ENCODE results near the gene PPP1R9A.

DNA sequence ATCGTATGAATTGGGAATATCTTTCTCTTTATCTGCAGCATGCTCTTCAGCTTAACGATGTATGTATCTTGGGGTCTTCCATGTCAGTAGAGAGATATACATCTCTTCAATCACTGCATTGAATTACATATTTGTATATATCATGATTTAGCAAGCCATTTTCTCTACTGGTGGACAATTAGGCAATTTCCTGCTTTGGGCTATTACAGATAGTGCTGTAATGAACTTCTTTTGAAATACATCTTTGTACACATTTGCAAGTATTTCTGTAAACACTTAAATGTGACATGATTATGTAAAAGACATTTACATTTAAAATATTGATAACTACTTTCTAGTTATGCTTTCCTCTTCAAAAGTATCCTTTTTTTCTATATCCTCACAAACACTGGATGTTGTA, 199.0 kb downstream of the PPP1R9A start:
- TF ChIP-seq, protein P1, sequence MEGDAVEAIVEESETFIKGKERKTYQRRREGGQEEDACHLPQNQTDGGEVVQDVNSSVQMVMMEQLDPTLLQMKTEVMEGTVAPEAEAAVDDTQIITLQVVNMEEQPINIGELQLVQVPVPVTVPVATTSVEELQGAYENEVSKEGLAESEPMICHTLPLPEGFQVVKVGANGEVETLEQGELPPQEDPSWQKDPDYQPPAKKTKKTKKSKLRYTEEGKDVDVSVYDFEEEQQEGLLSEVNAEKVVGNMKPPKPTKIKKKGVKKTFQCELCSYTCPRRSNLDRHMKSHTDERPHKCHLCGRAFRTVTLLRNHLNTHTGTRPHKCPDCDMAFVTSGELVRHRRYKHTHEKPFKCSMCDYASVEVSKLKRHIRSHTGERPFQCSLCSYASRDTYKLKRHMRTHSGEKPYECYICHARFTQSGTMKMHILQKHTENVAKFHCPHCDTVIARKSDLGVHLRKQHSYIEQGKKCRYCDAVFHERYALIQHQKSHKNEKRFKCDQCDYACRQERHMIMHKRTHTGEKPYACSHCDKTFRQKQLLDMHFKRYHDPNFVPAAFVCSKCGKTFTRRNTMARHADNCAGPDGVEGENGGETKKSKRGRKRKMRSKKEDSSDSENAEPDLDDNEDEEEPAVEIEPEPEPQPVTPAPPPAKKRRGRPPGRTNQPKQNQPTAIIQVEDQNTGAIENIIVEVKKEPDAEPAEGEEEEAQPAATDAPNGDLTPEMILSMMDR (IDR thresholded peaks at IDR 0.05) = no peak
- no peak for TF ChIP-seq ZFX (IDR thresholded peaks at IDR 0.05; ENCODE audit: borderline replicate concordance)
